Liver (tissue), 3 donors: ENCODE results near the gene CHKB.

Source experiments
- GABPA ChIP-seq, 2 donors: IDR thresholded peaks in 1 of 2; conservative IDR thresholded peaks in 1 of 2; 2 replicates each; pipeline ENCODE4 v1.6.1; 2016; ENCODE audit warnings: antibody characterized with exemption in 2 of 2, mild to moderate bottlenecking in 1 of 2, moderate library complexity in 1 of 2
- RXRA ChIP-seq, 2 donors: IDR thresholded peaks; 2 replicates each; pipeline ENCODE4 v1.6.1; 2017 to 2018; ENCODE audit warnings: antibody characterized with exemption in 2 of 2, mild to moderate bottlenecking in 1 of 2
- SP1 ChIP-seq: IDR thresholded peaks from 2 replicates; pipeline ENCODE4 v1.6.1; 2018; ENCODE audit warnings: antibody characterized with exemption, mild to moderate bottlenecking
- TF ChIP-seq, protein P1 (sequence below): fragments of 150-350 bp; IDR thresholded peaks from 2 replicates; pipeline ENCODE4 v1.5.1; 2017; ENCODE audit warnings: improper control_type of control experiment, low read depth, low read length; ENCODE audit not compliant: missing input control
- TF ChIP-seq, protein P2 (sequence below): IDR thresholded peaks from 2 replicates; pipeline ENCODE4 v1.6.1; 2016; ENCODE audit warnings: antibody characterized with exemption
- donor health status: healthy.
- donor health status: healthy.

DNA sequence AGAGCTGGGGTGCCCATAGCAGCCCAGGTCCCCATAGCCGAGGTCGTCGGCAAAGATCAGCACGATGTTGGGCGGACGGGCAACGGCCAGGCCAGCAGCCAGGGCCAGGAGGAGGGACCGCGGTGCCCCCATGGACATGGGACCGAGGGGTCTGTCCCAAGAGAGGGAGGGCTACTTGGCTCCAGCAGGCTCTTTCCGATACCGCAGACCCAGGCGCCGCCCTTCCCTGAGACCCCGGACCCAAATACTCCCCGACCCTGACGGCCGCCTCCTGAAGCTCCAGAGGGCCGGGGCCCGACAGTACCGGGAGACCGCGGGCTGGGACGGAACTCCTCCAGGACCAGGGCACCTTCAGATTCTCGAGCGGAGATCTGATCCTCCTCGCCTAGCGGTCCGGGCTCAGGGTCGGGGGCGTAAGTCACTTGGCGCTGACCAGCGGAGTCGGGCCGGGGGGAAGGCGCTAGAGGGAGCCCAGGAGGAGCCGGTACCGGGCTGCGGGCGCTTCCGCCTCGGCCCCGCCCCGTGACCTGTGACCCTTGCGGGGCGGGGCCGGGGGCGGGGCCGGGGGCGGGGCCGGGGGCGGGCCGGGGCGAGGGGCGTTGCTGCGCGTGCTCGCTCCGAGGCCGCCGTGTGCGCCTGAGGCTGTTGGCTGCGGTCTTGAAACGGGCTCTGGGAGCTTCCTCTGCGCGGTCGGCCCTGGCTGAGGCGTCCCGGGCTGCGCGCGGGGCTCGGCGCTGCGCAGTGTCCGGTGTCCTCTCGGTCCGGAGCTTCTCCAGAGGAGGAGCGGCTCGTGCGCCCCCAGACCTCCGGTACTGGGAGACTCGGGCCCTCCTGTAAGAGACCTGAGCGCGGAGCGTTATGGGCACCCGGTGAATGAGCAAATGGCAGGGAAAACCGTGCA is 45.2 kb upstream of the CHKB start, which contains the start of gene ARSA:
- TF ChIP-seq, protein P1, sequence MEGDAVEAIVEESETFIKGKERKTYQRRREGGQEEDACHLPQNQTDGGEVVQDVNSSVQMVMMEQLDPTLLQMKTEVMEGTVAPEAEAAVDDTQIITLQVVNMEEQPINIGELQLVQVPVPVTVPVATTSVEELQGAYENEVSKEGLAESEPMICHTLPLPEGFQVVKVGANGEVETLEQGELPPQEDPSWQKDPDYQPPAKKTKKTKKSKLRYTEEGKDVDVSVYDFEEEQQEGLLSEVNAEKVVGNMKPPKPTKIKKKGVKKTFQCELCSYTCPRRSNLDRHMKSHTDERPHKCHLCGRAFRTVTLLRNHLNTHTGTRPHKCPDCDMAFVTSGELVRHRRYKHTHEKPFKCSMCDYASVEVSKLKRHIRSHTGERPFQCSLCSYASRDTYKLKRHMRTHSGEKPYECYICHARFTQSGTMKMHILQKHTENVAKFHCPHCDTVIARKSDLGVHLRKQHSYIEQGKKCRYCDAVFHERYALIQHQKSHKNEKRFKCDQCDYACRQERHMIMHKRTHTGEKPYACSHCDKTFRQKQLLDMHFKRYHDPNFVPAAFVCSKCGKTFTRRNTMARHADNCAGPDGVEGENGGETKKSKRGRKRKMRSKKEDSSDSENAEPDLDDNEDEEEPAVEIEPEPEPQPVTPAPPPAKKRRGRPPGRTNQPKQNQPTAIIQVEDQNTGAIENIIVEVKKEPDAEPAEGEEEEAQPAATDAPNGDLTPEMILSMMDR = peak; percentile 25
- no peak for TF ChIP-seq RXRA (IDR thresholded peaks at IDR 0.05)
- no peak for TF ChIP-seq SP1
- TF ChIP-seq GABPA (IDR thresholded peaks at IDR 0.05 in 1 of 2, conservative IDR thresholded peaks at IDR 0.05 in 1 of 2) = no peak
- TF ChIP-seq, protein P2, sequence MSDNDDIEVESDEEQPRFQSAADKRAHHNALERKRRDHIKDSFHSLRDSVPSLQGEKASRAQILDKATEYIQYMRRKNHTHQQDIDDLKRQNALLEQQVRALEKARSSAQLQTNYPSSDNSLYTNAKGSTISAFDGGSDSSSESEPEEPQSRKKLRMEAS = no peak
